ENCODE data around the gene KCTD10. TPM values are rescaled to one million over a fixed set of nuclear protein-coding genes. Genes with fewer than 3 reads are reported as not detected.

Gene KCTD10
- total RNA-seq, 1 experiment from 2014 or later: 71.3 TPM

- H3K27ac ChIP-seq (ENCODE audit: insufficient read length, low read depth, low read length): no peak overlapping the region
- H3K27me3 ChIP-seq (ENCODE audit: insufficient read depth, low read length): no peaks in the 10 kb centered on the region
- peaks cover 3 to 6% of the 10 kb centered on the region in 2 experiments; a peak in 2 of 4 replicates for H3K4me1 Mint-ChIP-seq
- H3K9me3 ChIP-seq (ENCODE audit: control insufficient read depth, low read depth, low read length): no peaks in the 10 kb centered on the region
- no peak overlapping the region for H4K8ac ChIP-seq (replicated peaks; ENCODE audit: insufficient read length, low read depth, low read length)
- H2BK20ac ChIP-seq (ENCODE audit: low read depth, low read length, poor library complexity, severe bottlenecking): no peak overlapping the region
- TF ChIP-seq CTCF (conservative IDR thresholded peaks at IDR 0.05): no peak
- peaks cover 6% of the 10 kb centered on the region for H3K79me1 ChIP-seq (ENCODE audit: insufficient read depth, low read depth, low read length, poor library complexity, severe bottlenecking)
- H3K23me2 ChIP-seq (ENCODE audit: insufficient read length, low read depth, low read length, poor library complexity, severe bottlenecking): peaks cover 6% of the 10 kb centered on the region
- no peak overlapping the region for H2BK15ac ChIP-seq (ENCODE audit: low read depth, low read length)
- no peak overlapping the region for H4K91ac ChIP-seq (ENCODE audit: insufficient read length, low read depth, low read length)
- peaks cover 9 to 39% (median 34%) of the 10 kb centered on the region in 3 experiments; a peak in 6 of 7 replicates for H3K36me3 Mint-ChIP-seq (ENCODE audit: insufficient read depth in 1 of 3, low read depth in 3 of 3)
- H4K5ac ChIP-seq (ENCODE audit: insufficient read length, low read depth, low read length): no peak overlapping the region
- H3K56ac ChIP-seq (ENCODE audit: insufficient read length, low read depth, low read length): no peak overlapping the region
- H3K4me2 ChIP-seq (ENCODE audit: insufficient read depth, insufficient read length, low read length): no peak overlapping the region
- no peak overlapping the region for H3T11ph ChIP-seq (ENCODE audit: low read length)
- no peak overlapping the region for H2BK5ac ChIP-seq (ENCODE audit: insufficient read length, low read length)
- H2AK5ac ChIP-seq (ENCODE audit: insufficient read length, low read length): no peak overlapping the region
- no peak overlapping the region for H2BK120ac ChIP-seq (ENCODE audit: low read depth, low read length, poor library complexity, severe bottlenecking)
- H3K79me2 ChIP-seq (ENCODE audit: insufficient read depth, low read length): peaks cover 4% of the 10 kb centered on the region; the same call in 1 of the 2 replicates
- no peak overlapping the region for H2BK12ac ChIP-seq (ENCODE audit: insufficient read length, low read depth, low read length)
- H3K23ac ChIP-seq (ENCODE audit: insufficient read length, low read depth, low read length): no peak overlapping the region
- H3K4me3 Mint-ChIP-seq: no peak overlapping the region
- H3K27me3 Mint-ChIP-seq (ENCODE audit: low read depth): no peaks in the 10 kb centered on the region
- H3K9me3 Mint-ChIP-seq: no peaks in the 10 kb centered on the region
- no peak overlapping the region for H3K14ac ChIP-seq (ENCODE audit: insufficient read depth, low read length)
- no peaks in the 10 kb centered on the region for H4K20me1 ChIP-seq (ENCODE audit: control insufficient read depth, insufficient read depth, insufficient read length)
- no peaks in the 10 kb centered on the region for H3K4me1 ChIP-seq (ENCODE audit: insufficient read depth, low read length)
- no peak overlapping the region; a peak in 1 of 7 replicates for H3K27ac Mint-ChIP-seq
- WGBS (ENCODE audit: extremely low coverage, insufficient read length, low lambda C conversion rate): no CpG with 5 or more reads among the region's 2 CpGs
- H3K4ac ChIP-seq (ENCODE audit: low read depth, low read length): no peak overlapping the region
- DNase-seq: no peak
- no peak overlapping the region for H3K18ac ChIP-seq (ENCODE audit: insufficient read length, low read depth, low read length)
- no peak overlapping the region for H2AFZ ChIP-seq (ENCODE audit: low read length)
- no peak overlapping the region for H3K9ac ChIP-seq (ENCODE audit: extremely low read depth, insufficient read length, low read length)
Measured at GRCh38 chr12:109482491-109482890, 5.4 kb upstream of the KCTD10 start.
